WERI-Rb-1 (cell line): ENCODE data around the gene CAPN5.
A peak's percentile ranks its signal among the peaks of the same experiment; 100 is the strongest.
"Not testable (repeated sequence)": the region's sequence is repeated elsewhere in the genome, so short reads cannot be mapped to it uniquely, and the experiment has no call there.

Experiments
- DNase-seq: peaks from one replicate; pipeline ENCODE4 v3.0.0-alpha.2; 2020
- H3K27ac ChIP-seq: fragments of 250-450 bp; sonication (Bioruptor Pico); 2 replicates; pipeline ENCODE4 v1.5.1; 2020; ENCODE audit warnings: mild to moderate bottlenecking, moderate library complexity
- H3K27me3 ChIP-seq: fragments of 250-450 bp; sonication (Bioruptor Pico); 2 replicates; pipeline ENCODE4 v1.5.1; 2021; ENCODE audit warnings: mild to moderate bottlenecking, low read depth, moderate library complexity; ENCODE audit not compliant: insufficient read depth, severe bottlenecking
- H3K36me3 ChIP-seq: fragments of 250-450 bp; sonication (Bioruptor Pico); 2 replicates; pipeline ENCODE4 v1.5.1; 2020; ENCODE audit warnings: mild to moderate bottlenecking, moderate library complexity
- H3K4me3 ChIP-seq: 2 replicates; pipeline ENCODE4 v1.5.1; 2011; ENCODE audit warnings: low read depth, mild to moderate bottlenecking, control low read depth, low read length
- H3K9me3 ChIP-seq: fragments of 250-450 bp; sonication (Bioruptor Pico); 2 replicates; pipeline ENCODE4 v1.5.1; 2021; ENCODE audit warnings: mild to moderate bottlenecking, moderate library complexity; ENCODE audit not compliant: severe bottlenecking
- TF ChIP-seq, protein P1 (sequence below): IDR thresholded peaks from 2 replicates; pipeline ENCODE4 v1.5.1; 2011; ENCODE audit warnings: low read depth, mild to moderate bottlenecking, control low read depth, inconsistent platforms, low read length

Gene CAPN5

DNA sequence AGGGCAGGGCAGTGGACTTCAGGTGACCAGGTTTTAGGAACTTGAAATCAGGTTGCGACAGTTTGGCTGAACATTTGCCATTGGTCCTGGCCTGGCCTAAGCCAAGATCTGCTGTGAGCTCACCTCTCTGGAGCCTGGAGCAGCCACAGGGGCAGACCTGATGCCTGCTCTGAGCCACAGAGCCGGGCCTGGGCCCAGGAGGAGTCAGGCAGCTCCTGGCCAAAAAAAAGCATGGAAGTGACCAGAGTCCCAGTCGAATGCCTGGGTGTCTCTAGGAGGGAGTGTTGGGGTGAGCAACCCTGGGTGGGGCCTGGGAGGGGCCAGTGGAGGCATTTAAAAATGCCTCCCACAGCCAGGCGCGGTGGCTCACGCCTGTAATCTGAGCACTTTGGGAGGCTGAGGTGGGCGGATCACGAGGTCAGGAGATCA lies 29.8 kb downstream of the CAPN5 start:
- DNase-seq, result no peak
- TF ChIP-seq, protein P1, sequence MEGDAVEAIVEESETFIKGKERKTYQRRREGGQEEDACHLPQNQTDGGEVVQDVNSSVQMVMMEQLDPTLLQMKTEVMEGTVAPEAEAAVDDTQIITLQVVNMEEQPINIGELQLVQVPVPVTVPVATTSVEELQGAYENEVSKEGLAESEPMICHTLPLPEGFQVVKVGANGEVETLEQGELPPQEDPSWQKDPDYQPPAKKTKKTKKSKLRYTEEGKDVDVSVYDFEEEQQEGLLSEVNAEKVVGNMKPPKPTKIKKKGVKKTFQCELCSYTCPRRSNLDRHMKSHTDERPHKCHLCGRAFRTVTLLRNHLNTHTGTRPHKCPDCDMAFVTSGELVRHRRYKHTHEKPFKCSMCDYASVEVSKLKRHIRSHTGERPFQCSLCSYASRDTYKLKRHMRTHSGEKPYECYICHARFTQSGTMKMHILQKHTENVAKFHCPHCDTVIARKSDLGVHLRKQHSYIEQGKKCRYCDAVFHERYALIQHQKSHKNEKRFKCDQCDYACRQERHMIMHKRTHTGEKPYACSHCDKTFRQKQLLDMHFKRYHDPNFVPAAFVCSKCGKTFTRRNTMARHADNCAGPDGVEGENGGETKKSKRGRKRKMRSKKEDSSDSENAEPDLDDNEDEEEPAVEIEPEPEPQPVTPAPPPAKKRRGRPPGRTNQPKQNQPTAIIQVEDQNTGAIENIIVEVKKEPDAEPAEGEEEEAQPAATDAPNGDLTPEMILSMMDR, result no peak
- Histone ChIP-seq H3K9me3 (no peaks in the 10 kb centered on the region), H3K36me3 (no peaks in the 10 kb centered on the region), H3K27ac (peak overlapping the region; percentile 63), H3K4me3 (no peak overlapping the region), H3K27me3 (no peaks in the 10 kb centered on the region)

DNA sequence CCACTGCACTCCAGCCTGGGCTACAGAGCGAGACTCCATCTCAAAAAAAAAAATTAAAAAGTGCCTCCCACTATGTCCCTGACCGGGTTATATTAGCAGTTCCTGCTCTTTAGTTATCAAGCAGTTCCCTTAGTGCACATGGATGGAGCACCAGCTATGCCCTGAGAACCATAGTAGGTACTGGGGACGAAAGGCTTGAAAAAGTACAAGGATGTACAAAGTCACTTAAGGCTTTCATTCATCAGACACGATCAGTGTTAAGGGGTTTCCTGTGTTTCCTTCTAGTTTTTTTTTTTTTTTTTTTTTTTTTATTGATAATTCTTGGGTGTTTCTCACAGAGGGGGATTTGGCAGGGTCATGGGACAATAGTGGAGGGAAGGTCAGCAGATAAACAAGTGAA lies 30.4 kb downstream of the CAPN5 start:
- H3K27me3 ChIP-seq, DNase-seq, H3K9me3 ChIP-seq, H3K36me3 ChIP-seq, H3K4me3 ChIP-seq: not testable (repeated sequence)
- peak overlapping the region; percentile 63 for H3K27ac ChIP-seq

DNA sequence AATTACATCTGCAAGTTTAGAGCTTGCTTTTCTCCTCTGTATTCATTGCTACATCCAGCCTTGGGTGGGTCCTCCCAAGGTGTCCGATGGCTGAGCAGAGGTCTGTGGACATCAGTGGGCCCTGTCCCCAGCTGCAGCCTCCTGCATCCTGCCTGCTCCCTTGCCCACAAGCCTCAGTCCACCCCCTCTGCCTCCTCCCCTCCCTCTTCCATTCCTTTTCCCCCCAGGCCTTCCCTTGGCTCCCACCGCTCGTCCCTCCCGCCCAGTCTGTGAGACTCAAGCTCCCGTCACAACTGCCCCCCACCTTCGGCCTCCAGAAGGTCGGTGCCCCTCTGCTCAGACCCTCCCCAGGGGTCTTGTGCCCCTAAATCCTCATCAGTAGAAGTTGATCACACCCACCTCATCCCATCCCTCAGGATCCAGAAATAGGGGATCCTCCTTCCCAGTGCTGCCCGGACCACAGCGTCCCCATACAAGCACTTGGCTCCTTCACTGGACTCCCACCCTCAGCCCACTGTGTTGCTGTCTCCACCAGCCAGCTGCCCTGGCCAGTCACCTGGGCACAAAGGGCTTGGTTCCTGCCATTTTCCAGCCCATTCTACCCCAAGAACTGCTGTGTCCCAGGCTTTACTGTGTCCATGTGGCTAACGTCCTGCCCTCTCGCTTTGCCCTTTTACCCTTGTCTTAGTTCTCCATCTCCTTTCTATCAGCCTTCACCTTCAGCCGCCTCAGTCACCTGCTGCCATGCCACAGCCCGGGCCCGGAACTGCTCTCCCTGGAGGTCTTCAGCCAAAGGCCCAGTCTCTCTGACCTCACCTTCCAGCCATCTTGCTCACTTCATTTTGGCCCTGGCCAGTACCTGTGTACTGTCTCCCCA lies 33.6 kb downstream of the CAPN5 start:
- no peak for DNase-seq
- H3K4me3 ChIP-seq, result no peak overlapping the region

DNA sequence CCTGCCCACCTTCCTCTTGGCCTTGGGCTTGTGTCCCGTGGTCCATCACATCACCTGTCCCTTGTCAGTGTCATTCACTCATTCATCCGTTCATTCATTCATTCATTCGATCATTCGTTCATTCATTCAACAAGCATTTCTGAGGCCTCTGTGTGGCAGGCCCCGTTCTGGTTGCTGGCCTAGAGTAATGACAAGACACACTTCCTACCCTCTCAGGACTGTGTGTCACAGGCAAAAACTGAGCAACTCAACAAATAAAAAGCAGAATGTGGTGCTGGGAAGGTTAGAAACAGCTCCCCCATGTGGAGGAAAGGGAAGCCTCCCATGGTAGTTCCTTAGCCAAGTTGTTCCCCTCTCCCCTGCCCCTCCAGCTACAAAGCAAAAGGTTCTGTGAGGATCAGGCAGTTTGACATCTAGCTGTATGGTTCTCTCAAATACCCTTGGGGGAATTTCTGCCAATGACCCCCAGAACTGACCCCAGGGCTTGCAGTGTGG lies 34.3 kb downstream of the CAPN5 start:
- Histone ChIP-seq H3K4me3 (no peak overlapping the region), H3K27ac (no peak overlapping the region), H3K27me3 (no peaks in the 10 kb centered on the region), H3K9me3 (no peaks in the 10 kb centered on the region), H3K36me3 (no peaks in the 10 kb centered on the region)
- DNase-seq, result no peak
- TF ChIP-seq, protein P1, result peak; percentile 84

More for the DNA sequence above, 33.6 kb downstream of the CAPN5 start:
- H3K36me3 ChIP-seq, result no peaks in the 10 kb centered on the region
- no peaks in the 10 kb centered on the region for H3K27me3 ChIP-seq
- H3K27ac ChIP-seq, result no peak overlapping the region
- H3K9me3 ChIP-seq, result no peaks in the 10 kb centered on the region
- TF ChIP-seq, protein P1, result no peak

DNA sequence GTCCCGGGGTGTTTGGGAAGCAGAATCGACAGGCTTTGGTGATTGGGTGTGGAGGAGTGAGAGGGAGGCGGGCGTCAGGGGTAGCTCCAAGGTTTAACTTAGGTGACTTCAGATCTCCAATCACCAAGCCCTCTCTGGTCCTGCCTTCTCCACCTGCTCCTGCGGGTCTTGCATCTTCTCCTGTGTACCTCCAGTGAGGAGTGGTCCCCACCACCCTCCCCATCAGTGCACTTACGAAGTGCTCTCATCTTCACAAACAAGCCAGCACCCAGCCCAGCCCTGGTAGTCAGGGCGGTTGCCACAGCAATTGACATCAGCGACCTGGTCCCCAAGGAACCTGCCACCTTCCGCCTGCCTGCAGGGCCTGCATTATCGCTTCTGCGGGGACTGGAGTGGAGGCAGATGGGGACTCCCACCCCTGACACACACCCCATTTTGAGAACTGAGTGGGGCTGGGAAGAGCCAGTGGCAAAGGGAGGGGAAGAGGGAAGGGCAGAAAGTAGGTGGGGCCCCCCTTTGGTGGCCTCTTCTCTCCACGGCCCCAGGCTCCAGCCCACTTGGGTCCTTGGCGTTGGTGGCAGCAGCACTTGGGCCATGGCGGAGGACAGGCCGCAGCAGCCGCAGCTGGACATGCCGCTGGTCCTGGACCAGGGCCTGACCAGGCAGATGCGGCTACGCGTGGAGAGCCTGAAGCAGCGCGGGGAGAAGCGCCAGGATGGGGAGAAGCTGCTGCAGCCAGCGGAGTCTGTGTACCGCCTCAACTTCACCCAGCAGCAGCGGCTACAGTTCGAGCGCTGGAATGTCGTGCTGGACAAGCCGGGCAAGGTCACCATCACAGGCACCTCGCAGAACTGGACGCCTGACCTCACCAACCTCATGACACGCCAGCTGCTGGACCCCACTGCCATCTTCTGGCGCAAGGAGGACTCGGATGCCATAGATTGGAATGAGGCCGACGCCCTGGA lies 35.8 kb downstream of the CAPN5 start, which contains the start of gene OMP:
OMP (plus strand) TSS at position 595 of the 965 bp plus-strand sequence; CDS start at position 595, 0 bp downstream.
- no peaks in the 10 kb centered on the region for H3K9me3 ChIP-seq
- H3K4me3 ChIP-seq, result no peak within 1 kb of the TSS
- H3K27ac ChIP-seq, result no peak within 1 kb of the TSS
- DNase-seq, result no peak
- TF ChIP-seq, protein P1, result no peak
- no peaks in the 10 kb centered on the region for H3K27me3 ChIP-seq
- no peaks in the 10 kb centered on the region for H3K36me3 ChIP-seq

DNA sequence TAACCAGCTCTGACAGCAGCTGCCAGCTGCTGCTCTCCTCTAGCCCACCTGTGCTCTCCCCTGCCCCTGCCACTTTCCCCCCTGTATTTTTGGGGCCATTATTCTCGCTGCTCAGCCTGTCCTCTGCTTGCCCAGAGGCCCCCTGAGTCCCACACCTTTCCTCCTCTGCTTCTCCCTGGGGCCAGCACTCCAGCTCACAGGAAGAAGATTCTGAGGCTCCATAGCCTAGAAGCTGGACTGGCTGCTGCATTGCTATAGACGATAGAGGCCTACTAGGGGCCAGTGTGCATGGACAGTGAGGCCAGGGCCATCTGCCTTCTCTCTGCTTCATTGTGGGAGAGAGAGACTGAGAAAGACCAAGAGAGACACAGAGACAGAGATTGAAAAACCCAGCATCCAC lies 36.5 kb downstream of the CAPN5 start:
- Histone ChIP-seq H3K27me3 (no peaks in the 10 kb centered on the region), H3K36me3 (no peaks in the 10 kb centered on the region), H3K9me3 (no peaks in the 10 kb centered on the region), H3K27ac (no peak overlapping the region), H3K4me3 (no peak overlapping the region)
- DNase-seq, result no peak
- TF ChIP-seq, protein P1, result no peak
